GM19025 (cell line): ENCODE measurements around the gene ESPL1.

Source experiments
- ATAC-seq: cut with Tn5 transposase; IDR thresholded peaks from one replicate; pipeline ENCODE4 v1.9.1; 2021; ENCODE audit warnings: mild to moderate bottlenecking, low read depth, moderate library complexity; ENCODE audit not compliant: unreplicated experiment

Gene ESPL1

GRCh38 chr12:53230108-53230845 lies 37.8 kb upstream of the ESPL1 start:
- no peak for ATAC-seq

GRCh38 chr12:53231671-53231920 lies 36.5 kb upstream of the ESPL1 start:
- ATAC-seq, result no peak

GRCh38 chr12:53231921-53232645 lies 36.0 kb upstream of the ESPL1 start, which contains the start of gene RARG:
Gene RARG, minus strand, starts transcription at chr12:53232209. Its CDS starts 4,664 bp downstream, at chr12:53227545.
- ATAC-seq, result no peak

GRCh38 chr12:53232646-53233461 lies 35.2 kb upstream of the ESPL1 start:
- ATAC-seq, result no peak

- no peak for ATAC-seq
Measured at GRCh38 chr12:53233671-53234121, 34.4 kb upstream of the ESPL1 start.

GRCh38 chr12:53234271-53234914 lies 33.7 kb upstream of the ESPL1 start:
- ATAC-seq, result no peak

- no peak for ATAC-seq
Measured at GRCh38 chr12:53235164-53235563, 32.9 kb upstream of the ESPL1 start.

GRCh38 chr12:53235742-53236442 lies 32.2 kb upstream of the ESPL1 start:
- no peak for ATAC-seq

- ATAC-seq, result no peak
Measured at GRCh38 chr12:53236443-53237111, 31.5 kb upstream of the ESPL1 start.

- ATAC-seq, result no peak
Measured at GRCh38 chr12:53239643-53240258, 28.3 kb upstream of the ESPL1 start.

GRCh38 chr12:53241623-53242412 lies 26.3 kb upstream of the ESPL1 start:
- ATAC-seq, result no peak

- ATAC-seq, result no peak
Measured at GRCh38 chr12:53244337-53244736, 23.8 kb upstream of the ESPL1 start.

- ATAC-seq, result no peak
Measured at GRCh38 chr12:53245286-53245685, 22.8 kb upstream of the ESPL1 start.

GRCh38 chr12:53251477-53252348 lies 16.4 kb upstream of the ESPL1 start:
- peak; percentile 86 for ATAC-seq

- ATAC-seq, result no peak
Measured at GRCh38 chr12:53252349-53252916, 15.7 kb upstream of the ESPL1 start.

- ATAC-seq, result no peak
Measured at GRCh38 chr12:53253298-53253697, 14.8 kb upstream of the ESPL1 start.
